Endothelial cell of umbilical vein (primary cell): Measurements from ENCODE around the gene SCD. TPM values are rescaled to one million over a fixed set of nuclear protein-coding genes. Genes with fewer than 3 reads are reported as not detected.

Experiments used
- BruUV-seq: library from RNA; stranded (reverse); fragments of 400-500 nt; replicated peaks from 2 replicates; lab custom pipeline; 2021; lab: Mats Ljungman, UMichigan
- CTCF ChIA-PET: fragments of 300-600, 350-600 bp; sonication (Branson Sonifier 250); formaldehyde crosslinking; loops from one replicate; lab custom pipeline; 2021; ENCODE audit warnings: antibody characterized with exemption, inconsistent platforms; lab: Charles Lee
- POLR2A ChIA-PET: fragments of 300-600, 350-600 bp; sonication (Branson Sonifier 250); formaldehyde crosslinking; loops from one replicate; lab custom pipeline; 2021; ENCODE audit warnings: antibody characterized with exemption, inconsistent platforms; lab: Charles Lee
- DNase-seq: peaks from one replicate; pipeline ENCODE4 v3.0.0-alpha.2; 2011; ENCODE audit warnings: low read depth, low spot score
- FAIRE-seq: peaks from 2 replicates; lab custom pipeline; 2011; peaks lifted over from hg19 to GRCh38; lab: Jason Lieb, UNC
- H2AFZ ChIP-seq: 2 replicates; pipeline ENCODE4 v1.6.0; 2012; ENCODE audit warnings: low read depth, low read length, control low read depth, inconsistent platforms
- H3K27ac ChIP-seq: 2 replicates; pipeline ENCODE4 v1.5.1; 2011; ENCODE audit warnings: low read depth, mild to moderate bottlenecking, control low read depth, low read length, moderate library complexity; ENCODE audit not compliant: insufficient read depth
- H3K27me3 ChIP-seq, 2 experiments: 2 replicates each; pipeline versions ENCODE4 v1.6.0 to v1.6.1; 2011; ENCODE audit warnings: low read length in 2 of 2, mixed read lengths in 1 of 2; ENCODE audit not compliant: control insufficient read depth in 2 of 2, insufficient read depth in 2 of 2
- H3K36me3 ChIP-seq, 2 experiments: 2 replicates in 1 of 2; 3 replicates in 1 of 2; pipeline ENCODE4 v1.5.1; 2011; ENCODE audit warnings: low read length in 2 of 2, mild to moderate bottlenecking in 1 of 2, moderate library complexity in 1 of 2; ENCODE audit not compliant: control insufficient read depth in 2 of 2, insufficient read depth in 2 of 2; ENCODE audit errors: extremely low read depth in 1 of 2
- H3K4me1 ChIP-seq: 3 replicates; pipeline ENCODE4 v1.5.1; 2011; ENCODE audit warnings: mild to moderate bottlenecking, low read length; ENCODE audit not compliant: control insufficient read depth, insufficient read depth; ENCODE audit errors: extremely low read depth
- H3K4me2 ChIP-seq: 2 replicates; pipeline ENCODE4 v1.6.1; 2011; ENCODE audit warnings: low read length, control low read depth, mixed read lengths; ENCODE audit not compliant: insufficient read depth
- H3K4me3 ChIP-seq, 3 experiments: fragments of 200-600 bp in 1 of 3; sonication (generic), shearing (Covaris generic) in 1 of 3; replicated peaks in 1 of 3; 2 replicates each; pipeline ENCODE4 v1.5.1; 2011 to 2016; ENCODE audit warnings: control low read depth in 3 of 3, low read length in 3 of 3, mild to moderate bottlenecking in 2 of 3, inconsistent platforms in 1 of 3, low read depth in 1 of 3, moderate library complexity in 1 of 3; ENCODE audit not compliant: insufficient read depth in 1 of 3
- H3K79me2 ChIP-seq: 2 replicates; pipeline ENCODE4 v1.6.0; 2012; ENCODE audit warnings: low read length, inconsistent platforms; ENCODE audit not compliant: control insufficient read depth, insufficient read depth
- H3K9ac ChIP-seq: replicated peaks from 2 replicates; pipeline ENCODE3; 2011; ENCODE audit warnings: low read length, control low read depth; ENCODE audit not compliant: insufficient read depth; ENCODE audit errors: extremely low read depth
- H3K9me1 ChIP-seq: replicated peaks from 3 replicates; pipeline ENCODE4 v1.6.0; 2011; ENCODE audit warnings: mild to moderate bottlenecking, low read length; ENCODE audit not compliant: control insufficient read depth, insufficient read depth; ENCODE audit errors: extremely low read depth
- H3K9me3 ChIP-seq: replicated peaks from 2 replicates; pipeline ENCODE4 v1.5.1; 2012; ENCODE audit warnings: low read length, inconsistent platforms; ENCODE audit not compliant: control insufficient read depth, insufficient read depth
- H4K20me1 ChIP-seq: replicated peaks from 2 replicates; pipeline ENCODE3; 2011; ENCODE audit warnings: mild to moderate bottlenecking, low read length; ENCODE audit not compliant: control insufficient read depth, insufficient read depth; ENCODE audit errors: extremely low read depth
- CTCF ChIP-seq, 2 donors: IDR thresholded peaks; 1 replicate in 1 of 2; 2 replicates in 1 of 2; pipeline ENCODE4 v1.5.1; 2011; ENCODE audit warnings: low read length in 2 of 2, mild to moderate bottlenecking in 2 of 2, moderate library complexity in 2 of 2, control low read depth in 1 of 2, inconsistent platforms in 1 of 2, low read depth in 1 of 2; ENCODE audit not compliant: insufficient read depth in 1 of 2; ENCODE audit errors: extremely low read depth in 1 of 2
- MYC ChIP-seq: IDR thresholded peaks from one replicate; pipeline ENCODE4 v1.6.1; 2011; ENCODE audit warnings: mild to moderate bottlenecking, low read depth, low read length
- dilution Hi-C: fragments of 300-500 bp; cut with MboI; formaldehyde crosslinking; loops from one replicate; pipeline ENCODE4 v1.15.0; 2019; ENCODE audit warnings: low sequenced_read_pairs; ENCODE audit not compliant: extremely low pct_ligation_motif_present
- intact Hi-C: fragments of 100-400 bp; cut with micrococcal nuclease; formaldehyde crosslinking; loops from one replicate; pipeline ENCODE4 v1.10.0; 2022
- polyA plus RNA-seq, 4 experiments: library from polyadenylated mRNA; depleted of rRNA in 3 of 4; stranded (reverse) in 3 of 4; unstranded in 1 of 4; fragments of >200 nt; gene quantifications; 2 replicates each; pipeline versions ENCODE4 v1.2.1 to v1.2.3, GENCODE V29; 2011 to 2012; ENCODE audit warnings: missing spikeins in 1 of 4
- total RNA-seq: library from RNA; stranded (reverse); gene quantifications from 2 replicates; pipeline ENCODE4 v1.2.3, GENCODE V29; 2021

SCD gene
- total and polyA plus RNA-seq, 2 donors (not counting 3 experiments of a cell fraction or from before 2014, with no cell fraction given) = 258 to 426 TPM

DNA sequence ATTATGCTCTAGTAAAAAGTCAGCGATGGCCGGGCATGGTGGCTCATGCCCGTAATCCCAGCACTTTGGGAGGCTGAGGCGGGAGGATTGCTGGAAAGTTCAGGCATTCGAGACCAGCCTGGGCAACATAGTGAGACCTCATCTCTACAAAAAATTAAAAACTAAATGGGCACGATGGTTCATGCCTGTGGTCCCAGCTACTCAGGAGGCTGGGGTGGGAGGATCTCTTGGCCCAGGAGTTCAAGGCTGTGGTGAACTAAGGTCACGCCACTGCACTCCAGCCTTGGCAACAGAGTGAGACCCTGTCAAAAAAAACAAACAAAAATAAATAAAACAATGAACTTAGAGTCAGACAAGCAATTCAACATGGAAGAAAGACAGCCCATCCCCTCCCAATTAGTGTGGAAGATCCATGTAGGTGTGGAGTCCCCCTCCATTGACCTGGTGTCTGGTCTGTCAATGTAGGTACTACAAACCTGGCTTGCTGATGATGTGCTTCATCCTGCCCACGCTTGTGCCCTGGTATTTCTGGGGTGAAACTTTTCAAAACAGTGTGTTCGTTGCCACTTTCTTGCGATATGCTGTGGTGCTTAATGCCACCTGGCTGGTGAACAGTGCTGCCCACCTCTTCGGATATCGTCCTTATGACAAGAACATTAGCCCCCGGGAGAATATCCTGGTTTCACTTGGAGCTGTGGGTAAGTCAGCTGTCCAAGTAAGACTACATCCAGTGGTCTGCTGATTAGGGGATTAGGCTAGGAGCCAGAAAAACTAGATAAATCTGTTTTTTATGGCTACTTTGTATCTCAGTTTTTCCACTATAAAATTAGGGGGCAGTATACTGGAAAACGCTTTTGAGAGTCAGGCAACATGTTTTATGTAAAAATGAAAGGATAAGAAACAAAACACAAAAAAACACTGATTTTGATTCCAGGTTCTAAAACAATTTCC, 9.3 kb downstream of the SCD start:
- Histone ChIP-seq H3K27ac (no peak overlapping the region), H3K27me3 (no peaks in the 10 kb centered on the region), H3K36me3 (peaks cover 30 to 47% of the 10 kb centered on the region in 2 experiments), H3K9me3 (no peaks in the 10 kb centered on the region), H3K4me1 (peaks cover 42% of the 10 kb centered on the region), H4K20me1 (peaks cover 2% of the 10 kb centered on the region), H3K9ac (no peak overlapping the region), H3K9me1 (no peaks in the 10 kb centered on the region), H3K4me2 (no peak overlapping the region), H3K4me3 (no peak overlapping the region), H3K79me2 (peaks cover 65% of the 10 kb centered on the region), H2AFZ (no peak overlapping the region)
- dilution Hi-C loops = no loop called here
- intact Hi-C loops = loop anchor here (1.0 kb wide), 1 partner anchor 9 kb away; the partner anchor contains the start of gene SCD
- FAIRE-seq = no peak
- no peak for DNase-seq
- TF ChIP-seq CTCF (IDR thresholded peaks at IDR 0.05; ENCODE audit: extremely low read depth in 1 of 2, insufficient read depth in 1 of 2, low read depth in 1 of 2, low read length in 2 of 2) (no peak), MYC (no peak)
- POLR2A ChIA-PET = no interaction called here
- CTCF ChIA-PET = no interaction called here
- BruUV-seq = no TSS peak
